NCI-H2196 treated with DMSO at 0.1 percent for 48 hours (cell line): Measurements from ENCODE around the gene E2F6.

Experiments used
- DNase-seq: peaks from one replicate; lab custom pipeline; 2025; ENCODE audit not compliant: unreplicated experiment; lab: John Stamatoyannopoulos, UW

Gene E2F6, protein sequence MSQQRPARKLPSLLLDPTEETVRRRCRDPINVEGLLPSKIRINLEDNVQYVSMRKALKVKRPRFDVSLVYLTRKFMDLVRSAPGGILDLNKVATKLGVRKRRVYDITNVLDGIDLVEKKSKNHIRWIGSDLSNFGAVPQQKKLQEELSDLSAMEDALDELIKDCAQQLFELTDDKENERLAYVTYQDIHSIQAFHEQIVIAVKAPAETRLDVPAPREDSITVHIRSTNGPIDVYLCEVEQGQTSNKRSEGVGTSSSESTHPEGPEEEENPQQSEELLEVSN

DNA sequence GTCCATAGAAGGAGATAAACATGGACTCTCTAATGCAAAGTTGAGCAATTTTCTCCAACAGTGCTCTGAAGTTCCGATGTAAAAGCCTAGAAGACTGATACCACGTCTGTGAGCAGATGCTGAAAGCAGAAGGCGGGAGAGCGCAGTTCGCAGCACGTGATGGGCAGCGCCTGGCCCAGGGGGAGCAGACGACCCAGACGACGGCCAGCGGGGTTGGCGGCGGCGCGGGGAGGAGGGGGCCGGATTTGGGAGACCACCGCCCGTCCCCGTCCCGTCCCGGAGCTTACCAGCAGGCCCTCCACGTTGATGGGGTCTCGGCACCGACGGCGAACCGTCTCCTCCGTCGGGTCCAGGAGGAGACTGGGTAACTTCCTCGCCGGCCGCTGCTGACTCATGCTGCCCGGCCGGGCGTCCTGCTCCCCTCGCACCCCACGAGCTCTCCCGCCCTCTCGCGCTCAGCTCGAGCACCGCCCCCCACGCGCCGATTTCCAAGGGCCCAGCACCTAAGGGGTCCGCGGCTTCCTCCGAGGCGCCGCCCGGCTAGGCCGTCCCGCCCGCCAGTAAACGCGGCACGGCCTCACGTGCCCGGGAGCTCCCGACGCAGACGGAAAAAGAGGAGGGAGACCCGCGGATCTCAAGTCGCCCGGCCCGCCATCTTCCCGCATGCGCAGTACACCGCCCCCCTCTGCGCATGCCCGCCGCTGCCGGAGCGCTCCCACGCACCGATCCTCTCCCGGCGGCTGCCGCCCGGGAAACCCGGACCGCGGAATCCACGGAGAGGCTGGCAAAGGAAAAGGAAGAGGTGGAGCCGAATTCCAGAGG lies at the start of gene E2F6:
Gene E2F6 (minus strand): TSS at position 677 of the 822 bp plus-strand sequence. CDS start 282 bp downstream, at position 395.
- DNase-seq = peak; percentile 77

DNA sequence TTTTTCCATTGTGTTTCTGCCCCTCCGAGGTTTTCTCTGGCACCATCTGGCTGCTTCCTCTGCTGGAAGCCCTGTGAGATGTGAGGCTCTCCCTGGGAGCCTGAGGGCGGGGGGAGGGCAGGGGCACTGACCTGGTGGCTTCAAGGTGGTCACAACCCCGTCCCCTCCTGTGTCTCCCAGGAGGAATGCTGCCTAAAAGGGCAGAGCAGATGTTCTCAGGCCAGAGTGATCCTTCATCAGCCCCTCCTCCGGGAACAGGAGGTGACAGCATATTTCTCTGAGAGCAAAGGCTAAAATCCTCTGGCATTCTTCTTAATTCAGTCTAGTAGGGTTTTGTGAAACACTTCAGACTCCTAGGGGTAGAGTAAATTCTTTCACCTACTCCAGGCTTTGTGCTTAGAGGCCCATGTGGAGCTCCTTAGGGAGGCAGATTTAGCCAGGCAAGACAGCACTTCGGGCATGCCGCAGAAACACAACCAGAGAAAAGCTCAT lies 49.6 kb upstream of the E2F6 start:
- DNase-seq = no peak

DNA sequence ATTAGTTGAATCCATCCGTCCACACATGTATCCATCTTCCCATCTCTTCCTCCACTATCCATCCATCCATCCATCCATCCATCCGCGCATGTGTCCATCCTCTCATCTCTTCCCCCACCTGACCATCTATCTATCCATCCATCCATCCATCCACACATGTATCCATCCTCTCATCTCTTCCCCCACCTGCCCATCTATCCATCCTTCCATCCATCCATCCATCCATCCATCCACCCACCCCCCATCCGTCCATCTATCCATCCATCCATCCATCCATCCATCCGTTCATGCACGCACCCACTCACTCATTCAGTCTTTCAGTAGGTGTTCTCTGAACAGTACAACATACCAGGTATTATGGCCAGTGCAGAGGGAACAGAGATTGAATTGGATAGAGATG lies 48.9 kb upstream of the E2F6 start:
- DNase-seq = no peak

DNA sequence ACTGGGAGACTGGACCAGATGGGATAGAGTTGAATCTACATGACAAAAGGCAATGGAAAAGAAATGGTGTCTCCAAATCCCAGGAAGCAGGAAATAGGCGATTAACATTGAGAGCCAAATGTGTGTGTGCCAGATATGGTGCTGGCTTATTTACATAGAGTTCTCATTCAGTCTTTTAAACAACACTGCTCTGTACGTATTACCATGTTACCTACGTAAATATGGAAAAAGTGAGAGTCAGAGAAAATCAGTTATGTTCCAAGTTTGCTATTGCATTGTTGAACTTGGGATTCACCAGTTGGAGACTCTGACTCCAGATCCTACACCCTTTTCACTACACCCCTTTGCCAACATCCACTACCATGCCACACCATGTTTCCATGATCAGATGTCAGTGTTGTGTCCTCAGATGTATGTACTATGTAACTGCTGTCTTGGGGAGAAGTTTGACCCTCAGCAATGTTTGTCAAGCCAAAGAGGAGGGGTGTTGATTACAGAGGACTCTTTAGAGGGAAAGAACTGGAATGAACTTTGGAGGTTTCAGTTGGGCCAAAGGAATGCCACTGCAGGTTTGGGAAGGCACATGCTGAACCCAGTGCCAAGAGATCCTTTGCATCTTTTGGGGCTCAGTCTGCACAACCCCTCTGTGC lies 48.2 kb upstream of the E2F6 start:
- no peak for DNase-seq

DNA sequence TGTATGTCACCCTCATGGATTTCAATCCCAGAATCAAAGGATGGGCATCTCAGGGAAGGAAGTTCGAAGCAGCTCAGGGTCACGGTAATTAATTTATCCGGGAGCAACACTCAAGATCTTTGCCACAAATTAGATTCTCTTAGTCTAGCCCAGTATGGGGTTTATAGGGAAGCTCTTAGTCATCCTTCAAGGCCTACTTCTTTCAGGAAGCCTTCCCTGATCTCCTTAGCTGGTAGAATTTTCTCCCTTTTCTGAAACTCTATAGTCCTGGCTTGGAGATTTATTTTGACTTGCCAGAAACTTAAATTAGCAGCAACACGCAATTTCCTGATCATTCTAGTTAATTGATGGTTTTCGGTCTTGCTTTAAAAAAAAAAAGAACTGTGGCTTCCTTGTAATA lies 47.4 kb upstream of the E2F6 start:
- DNase-seq = no peak

DNA sequence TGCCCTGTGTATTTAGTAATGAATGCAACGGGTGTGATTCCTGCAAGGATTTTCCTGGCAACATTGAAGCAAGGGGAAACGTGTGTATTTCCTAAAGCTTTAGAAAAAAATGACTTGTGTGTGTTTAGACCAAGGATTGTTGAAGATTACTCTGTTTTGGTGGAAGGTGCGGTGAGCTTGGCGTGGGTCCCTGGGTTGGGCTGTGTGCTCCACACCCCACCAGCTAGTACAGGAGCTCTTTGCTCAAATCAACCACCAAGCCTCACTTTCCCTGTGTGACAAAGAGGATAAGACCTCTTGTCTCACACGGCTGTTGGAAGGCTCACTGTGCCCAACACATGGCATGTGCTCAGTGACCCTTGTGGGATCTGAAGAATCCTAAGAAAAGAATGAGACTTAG lies 46.5 kb upstream of the E2F6 start:
- DNase-seq = no peak

DNA sequence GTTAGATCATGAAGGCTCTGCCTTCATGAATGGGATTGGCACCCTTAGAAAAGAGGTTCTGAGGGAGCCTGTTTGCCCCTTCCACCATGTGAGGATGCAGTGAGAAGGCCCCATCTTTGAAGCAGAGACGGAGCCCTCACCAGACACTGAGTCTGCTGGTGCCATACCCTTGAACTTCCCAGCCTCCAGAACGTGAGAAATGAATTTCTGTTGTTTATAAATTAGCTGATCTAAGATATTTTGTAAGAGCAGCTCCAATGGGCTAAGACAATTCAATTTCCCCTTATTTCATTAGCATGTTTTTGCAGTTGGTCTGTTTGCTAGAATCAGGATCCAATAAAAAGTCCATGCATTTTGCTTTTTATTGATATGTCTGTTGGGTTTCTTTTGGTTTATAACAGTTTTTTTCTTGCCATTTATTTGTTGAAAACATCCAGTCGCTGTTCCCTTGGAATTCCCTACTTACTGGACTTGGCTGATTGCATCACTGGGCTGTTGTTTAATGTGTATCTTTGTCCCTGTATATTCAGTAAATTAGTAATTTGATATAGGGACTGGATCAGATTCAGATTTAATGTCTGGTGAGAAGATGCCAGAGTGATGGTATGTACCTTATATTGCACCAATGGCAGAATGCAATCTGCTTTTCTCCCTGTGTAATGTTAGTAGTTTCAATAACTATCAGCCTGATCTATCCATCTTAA lies 43.8 kb upstream of the E2F6 start:
- no peak for DNase-seq

DNA sequence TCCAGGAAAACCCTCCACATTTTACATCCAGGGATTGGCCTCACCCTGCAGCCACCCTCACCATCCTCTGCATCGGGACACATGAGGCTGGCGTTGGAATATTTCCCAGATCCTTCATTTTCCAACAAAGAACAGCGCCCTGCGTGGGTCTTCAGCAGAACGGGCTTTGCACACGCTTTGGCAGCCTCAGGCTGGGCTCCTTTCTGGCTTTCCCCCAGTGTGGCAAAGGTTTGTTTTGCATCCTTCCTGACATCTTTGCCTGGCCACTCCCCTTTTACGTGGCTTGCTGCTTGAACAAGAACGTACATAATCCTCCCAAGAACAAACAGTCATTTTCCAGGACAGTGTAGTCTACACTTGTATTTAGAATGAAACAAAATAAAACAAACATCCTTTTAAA lies 42.3 kb upstream of the E2F6 start:
- no peak for DNase-seq

DNA sequence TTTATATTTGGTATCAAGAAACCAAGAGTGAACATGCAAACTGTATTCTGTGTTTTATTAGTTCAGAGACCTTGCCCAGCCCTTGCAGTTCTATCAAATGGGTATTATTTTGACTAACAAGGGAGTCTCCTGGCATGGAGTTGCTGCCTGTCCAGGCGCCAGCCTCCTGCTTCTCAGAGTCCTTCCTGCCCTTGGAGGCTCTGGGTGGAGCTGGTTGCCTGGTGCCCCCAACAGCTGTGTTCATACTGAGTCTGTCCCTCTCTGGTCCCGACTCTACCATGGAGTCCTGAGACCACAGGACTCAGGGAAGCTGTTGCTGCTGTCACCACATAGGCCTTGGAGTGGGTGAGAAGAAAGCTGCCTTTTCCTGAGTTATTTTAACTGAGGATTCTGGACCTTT lies 41.6 kb upstream of the E2F6 start:
- no peak for DNase-seq

DNA sequence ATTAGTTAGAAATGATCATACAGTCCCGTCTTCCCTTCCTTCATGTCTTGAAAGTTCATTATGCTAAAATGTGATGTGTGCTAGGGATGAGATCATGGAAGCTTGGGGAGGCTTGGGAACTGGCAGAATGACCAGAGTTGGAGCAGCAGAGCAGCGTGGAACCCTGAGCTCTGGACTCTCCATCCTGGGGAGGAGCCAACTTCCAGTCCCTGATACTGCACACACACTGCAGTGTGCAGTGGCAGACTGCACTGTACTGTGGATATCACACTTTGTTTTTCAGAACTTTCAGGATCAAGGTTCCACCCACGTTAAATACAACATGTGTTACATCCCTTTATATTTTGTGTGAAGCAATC lies 40.6 kb upstream of the E2F6 start:
- no peak for DNase-seq

DNA sequence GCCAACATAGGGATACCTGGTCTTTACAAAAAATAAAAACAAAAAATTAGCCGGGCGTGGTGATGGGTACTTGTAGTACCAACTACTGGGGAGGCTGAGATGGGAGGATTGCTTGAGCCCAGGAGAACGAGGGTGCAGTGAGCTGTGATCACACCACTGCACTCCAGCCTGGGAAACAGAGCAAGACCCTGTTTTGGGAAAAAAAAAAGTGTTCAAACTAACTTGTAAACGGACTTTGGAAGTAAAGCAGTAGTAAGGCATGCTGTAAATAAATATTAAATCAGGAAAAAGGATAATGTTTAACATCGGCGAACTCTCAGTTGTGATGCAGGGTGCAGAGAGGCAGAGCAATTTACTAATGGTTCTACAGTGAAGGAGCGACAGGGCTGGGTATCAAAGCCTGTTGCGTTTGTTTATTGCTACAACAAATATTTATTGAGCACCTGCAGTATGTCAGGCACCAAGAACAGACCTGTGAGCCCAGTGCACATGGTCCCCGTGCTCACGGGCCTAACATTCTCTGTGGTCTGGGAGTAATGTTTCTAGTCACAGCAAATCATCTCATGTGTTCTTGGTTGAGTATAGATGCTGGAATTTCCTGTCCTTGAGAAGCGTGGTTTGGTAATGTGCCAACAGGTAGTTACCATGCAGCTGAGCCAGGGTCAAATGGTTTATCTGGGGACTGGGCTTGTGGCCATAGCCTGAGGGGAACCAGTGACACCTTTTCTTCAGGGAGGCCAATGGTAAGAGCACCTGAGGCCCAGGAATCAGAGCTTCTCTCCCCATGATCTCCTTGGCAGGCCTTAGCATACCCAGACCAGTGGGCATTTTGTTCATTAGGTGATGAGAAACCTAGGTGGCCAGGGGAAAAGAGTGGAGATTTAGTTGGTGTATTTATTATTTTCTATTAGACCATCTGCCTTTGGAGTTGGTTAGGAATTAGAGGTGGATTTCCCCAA lies 40.0 kb upstream of the E2F6 start:
- peak; percentile 69 for DNase-seq

DNA sequence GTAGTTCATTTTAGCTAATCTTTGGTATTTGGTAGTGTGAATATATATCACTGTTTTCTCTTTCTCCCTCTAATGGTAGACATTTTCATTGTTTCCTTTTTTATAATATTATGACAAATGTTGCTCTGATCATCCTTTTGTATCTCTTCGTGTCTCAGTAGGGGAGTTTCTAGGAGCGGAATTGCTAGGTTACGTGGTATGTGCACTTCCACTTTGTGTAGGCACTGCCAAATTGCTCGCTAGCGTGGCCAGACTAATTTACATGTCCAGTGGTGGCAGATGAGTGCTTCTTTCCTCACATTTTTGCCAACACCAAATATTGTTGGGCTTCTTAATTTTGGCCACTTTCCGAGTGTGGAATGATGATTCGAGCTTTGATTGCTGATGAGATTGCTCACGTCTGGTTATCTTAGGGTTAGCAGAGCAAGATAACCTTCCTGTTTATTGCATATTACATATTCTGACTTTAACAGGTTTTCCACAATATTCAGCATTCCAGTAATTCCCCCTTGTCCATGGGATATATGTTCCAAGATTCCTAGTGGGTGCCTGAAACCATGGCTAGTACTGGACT lies 37.5 kb upstream of the E2F6 start:
- DNase-seq = no peak

DNA sequence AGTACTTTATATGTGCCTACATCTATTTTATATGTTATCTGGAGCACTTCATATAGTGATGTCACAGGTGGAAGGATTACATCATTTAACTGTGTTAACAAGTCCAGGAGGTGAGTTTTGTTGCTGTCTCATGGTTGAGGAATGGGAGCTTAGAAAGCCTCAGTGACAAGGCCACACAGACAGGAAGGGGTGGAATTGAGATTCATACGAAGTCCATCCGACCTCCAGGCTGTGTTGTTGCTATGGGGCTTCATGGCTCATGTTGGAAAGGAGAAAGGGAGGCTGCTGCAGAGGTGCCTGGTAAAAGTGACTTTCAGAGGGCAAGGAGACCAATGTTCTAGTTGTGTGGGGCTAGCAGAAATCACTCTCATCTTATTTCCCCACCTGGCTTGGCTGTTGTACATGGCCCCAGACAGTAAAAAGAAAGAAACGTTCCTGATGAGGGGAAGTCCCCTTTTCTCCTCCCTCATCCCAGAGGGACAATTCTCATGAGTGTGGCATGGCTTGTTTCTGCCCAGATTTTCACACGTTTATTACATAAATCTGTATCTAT lies 36.9 kb upstream of the E2F6 start:
- DNase-seq = no peak

DNA sequence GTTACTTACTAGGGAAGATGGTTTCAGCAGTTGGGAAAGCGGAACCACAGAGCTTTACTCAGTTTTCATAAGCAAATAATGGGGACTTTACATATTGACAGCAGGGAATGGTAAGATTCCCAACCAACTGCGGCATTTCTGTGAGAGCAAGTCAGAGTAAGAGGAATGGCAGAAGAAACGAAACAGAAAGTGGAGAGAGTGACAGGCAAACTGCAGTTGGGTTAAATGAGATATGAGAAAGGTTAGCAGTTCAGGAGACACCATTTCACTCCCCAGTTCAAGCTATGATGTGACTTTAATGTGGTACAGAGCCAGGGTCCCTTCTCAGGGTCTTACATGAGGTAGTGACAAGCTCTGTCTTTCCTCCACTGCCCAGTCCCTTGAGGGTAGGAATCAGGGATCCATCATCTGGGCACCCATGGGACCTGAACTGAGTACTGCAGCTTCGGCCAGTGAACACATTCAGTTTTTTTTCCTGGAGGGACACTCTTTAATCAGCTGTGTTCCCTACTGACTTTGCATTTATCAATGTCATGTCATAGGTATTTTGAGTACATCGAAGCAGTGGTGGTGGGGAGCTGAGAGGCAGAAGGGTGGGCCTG lies 34.8 kb upstream of the E2F6 start:
- no peak for DNase-seq

DNA sequence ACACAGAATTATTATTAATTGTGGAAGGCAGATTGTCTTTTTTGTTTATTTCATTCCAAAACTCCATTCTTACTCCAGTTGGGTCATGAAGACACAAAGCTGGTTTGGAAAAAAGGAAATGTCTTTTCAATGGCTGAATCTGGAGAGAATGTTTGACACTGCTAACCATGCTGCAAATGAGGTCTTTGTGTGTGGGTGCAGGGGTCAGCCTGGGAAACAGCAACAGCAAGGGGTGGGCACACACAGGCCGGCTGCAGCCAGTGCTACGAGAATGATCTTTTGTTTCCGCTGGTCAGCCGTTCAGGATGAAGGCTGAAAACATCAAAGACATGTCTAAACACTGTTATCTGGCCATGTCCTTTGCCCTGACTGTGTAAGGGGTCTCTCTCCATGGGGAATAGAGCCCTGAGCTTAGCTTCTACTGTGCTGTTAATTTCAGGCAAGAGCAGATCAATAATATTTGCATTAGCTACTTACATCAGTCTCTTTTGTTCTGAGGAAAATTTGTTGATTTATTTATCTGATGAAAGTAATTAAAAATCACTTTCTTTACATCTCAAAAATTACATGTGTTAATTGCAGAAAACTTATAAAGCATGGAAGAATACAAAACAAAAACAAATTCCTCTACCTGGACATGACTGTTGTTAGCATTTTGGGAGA lies 33.3 kb upstream of the E2F6 start:
- DNase-seq = no peak

DNA sequence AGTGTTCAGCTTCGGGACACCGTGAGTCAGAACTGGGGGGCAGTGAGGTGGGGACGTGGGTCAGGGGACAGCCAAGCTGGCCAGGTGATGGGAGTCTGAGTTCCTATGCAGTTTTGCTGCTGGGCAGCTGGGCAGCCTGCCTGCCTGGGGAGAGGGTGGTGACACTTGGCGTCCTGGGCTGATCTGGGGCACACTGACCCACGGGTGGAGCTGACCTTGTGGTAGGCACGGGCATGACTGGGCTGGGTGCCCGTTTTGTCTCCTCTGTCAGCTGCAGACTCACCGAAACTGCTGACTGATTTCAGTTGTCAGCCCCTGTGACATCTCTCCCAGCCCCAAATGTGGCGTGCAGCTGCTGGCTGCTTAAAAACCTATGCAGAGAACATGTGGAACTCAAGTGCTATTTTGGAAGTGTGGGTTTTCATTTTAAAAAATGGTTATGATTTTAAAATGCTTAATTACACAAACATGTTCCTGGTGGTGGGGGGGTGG lies 32.6 kb upstream of the E2F6 start:
- DNase-seq = no peak

DNA sequence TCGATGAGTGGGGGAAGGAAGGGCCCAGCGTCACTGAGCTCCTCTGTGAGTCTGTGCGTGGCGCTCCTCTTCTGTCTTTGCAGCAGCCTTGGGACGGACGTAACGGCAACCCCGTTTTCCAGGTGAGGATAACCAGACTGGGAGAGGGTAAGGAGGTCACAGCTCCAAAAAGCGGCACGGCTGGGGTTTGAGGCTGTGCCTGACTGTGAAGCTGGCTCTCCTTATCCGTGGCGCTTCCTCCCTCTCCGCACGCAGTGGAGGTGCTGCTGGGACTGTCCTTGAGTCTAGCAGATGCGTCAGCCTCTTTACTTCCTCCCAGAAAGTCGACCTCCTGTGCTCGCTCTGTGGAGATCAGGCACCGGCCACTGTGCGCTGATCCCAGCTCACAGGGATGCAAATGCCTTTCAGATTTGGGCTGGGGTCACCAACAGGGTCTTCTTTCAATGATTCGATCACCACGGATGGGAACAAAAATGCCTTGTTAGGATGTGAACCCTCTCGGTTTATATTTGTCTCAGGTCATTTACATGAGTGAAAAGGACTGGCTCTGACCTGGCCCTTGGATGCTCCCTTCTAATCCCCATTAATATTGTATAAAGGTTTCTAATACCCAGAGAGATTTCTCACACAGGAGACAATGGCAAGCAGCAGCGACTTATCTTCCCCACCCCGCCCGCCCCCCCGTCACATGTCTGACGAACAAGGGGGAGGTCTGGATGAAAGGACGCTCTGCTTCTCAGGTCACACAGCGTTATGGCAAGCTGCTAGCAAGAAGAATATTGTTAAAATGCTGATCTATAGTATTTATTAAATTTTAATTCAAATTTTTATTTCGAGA lies 30.1 kb upstream of the E2F6 start:
- no peak for DNase-seq

DNA sequence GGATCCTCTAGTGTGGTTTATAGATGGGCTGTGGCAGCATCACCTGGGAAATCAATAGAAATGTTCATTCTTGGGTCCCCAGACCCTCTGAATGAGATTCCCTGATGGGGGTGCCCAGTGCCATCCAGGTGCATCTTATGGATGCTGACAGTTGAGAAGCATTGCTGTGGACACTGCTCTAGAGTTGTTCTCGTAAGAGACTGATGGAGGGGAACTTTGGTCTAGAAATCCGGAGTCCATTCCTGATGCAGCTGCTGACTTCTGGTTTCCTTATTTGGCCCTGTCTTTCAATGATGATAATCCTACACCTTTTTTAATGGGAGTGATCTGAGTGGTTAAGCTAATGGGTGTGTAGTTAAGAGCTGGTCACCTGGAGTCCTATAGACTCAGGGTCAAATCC lies 28.3 kb upstream of the E2F6 start:
- DNase-seq = no peak
